Activated CD4-positive, alpha-beta memory T cell treated with anti-CD3 and anti-CD28 coated beads for 36 hours (primary cell): ENCODE measurements around the gene HKDC1. TPM values are rescaled to one million over a fixed set of nuclear protein-coding genes. Genes with fewer than 3 reads are reported as not detected.
"Not testable (repeated sequence)": the region's sequence is repeated elsewhere in the genome, so short reads cannot be mapped to it uniquely, and the experiment has no call there.

ENCODE experiments used
- CTCF ChIA-PET: fragments of 350-600 bp; sonication (Branson Sonifier 250); formaldehyde crosslinking; loops from one replicate; lab custom pipeline; 2021; ENCODE audit warnings: antibody characterized with exemption, inconsistent platforms; lab: Charles Lee
- POLR2A ChIA-PET: fragments of 350-600 bp; sonication (Branson Sonifier 250); formaldehyde crosslinking; loops from one replicate; lab custom pipeline; 2021; ENCODE audit warnings: antibody characterized with exemption; lab: Charles Lee
- DNase-seq: peaks from one replicate; pipeline ENCODE4 v3.0.0-alpha.2; 2020
- H3K27ac Mint-ChIP-seq: one replicate; pipeline ENCODE4 v1.8.0; 2021; ENCODE audit warnings: mixed read lengths
- H3K27me3 Mint-ChIP-seq: one replicate; pipeline ENCODE4 v1.8.0; 2021; ENCODE audit warnings: mixed read lengths
- H3K36me3 Mint-ChIP-seq: one replicate; pipeline ENCODE4 v1.8.0; 2021; ENCODE audit warnings: mixed read lengths
- H3K4me1 Mint-ChIP-seq: one replicate; pipeline ENCODE4 v1.8.0; 2021; ENCODE audit warnings: low read depth, mixed read lengths
- H3K4me3 Mint-ChIP-seq: one replicate; pipeline ENCODE4 v1.8.0; 2021; ENCODE audit warnings: mild to moderate bottlenecking, mixed read lengths
- H3K9me3 Mint-ChIP-seq: one replicate; pipeline ENCODE4 v1.8.0; 2021; ENCODE audit warnings: mixed read lengths
- intact Hi-C: fragments of 100-400 bp; cut with micrococcal nuclease; formaldehyde crosslinking; loops from one replicate; pipeline ENCODE4 v1.15.1; 2023
- total RNA-seq, 2 experiments: library from RNA; stranded (reverse); gene quantifications; one replicate each; pipeline ENCODE4 v1.2.3, GENCODE V29; 2021

HKDC1 gene
- total RNA-seq, 2 experiments from 2014 or later: 0.67 to 1.1 TPM

- no peak for DNase-seq
- no peaks in the 10 kb centered on the region for H3K27me3 Mint-ChIP-seq
- no peak overlapping the region for H3K27ac Mint-ChIP-seq
- H3K36me3 Mint-ChIP-seq: no peaks in the 10 kb centered on the region
- H3K4me3 Mint-ChIP-seq: no peak overlapping the region
- CTCF ChIA-PET: interaction anchor here (0.6 to 1.5 kb wide), 4 partner anchors 91 to 265 kb away, joined by 3 to 4 read pairs (median 3); no protein-coding TSS in a partner anchor
- H3K4me1 Mint-ChIP-seq: peaks cover 3% of the 10 kb centered on the region
- intact Hi-C loops: no loop called here
- H3K9me3 Mint-ChIP-seq: no peaks in the 10 kb centered on the region
- POLR2A ChIA-PET: no interaction called here
Observed at GRCh38 chr10:69242852-69243212, 22.7 kb downstream of the HKDC1 start.

- Mint-ChIP-seq H3K4me3 (no peak overlapping the region), H3K27me3 (no peaks in the 10 kb centered on the region), H3K27ac (no peak overlapping the region), H3K4me1 (peaks cover 3% of the 10 kb centered on the region), H3K36me3 (no peaks in the 10 kb centered on the region), H3K9me3 (no peaks in the 10 kb centered on the region)
- DNase-seq: no peak
- ChIA-PET POLR2A (no interaction called here), CTCF (no interaction called here)
- intact Hi-C loops: no loop called here
Observed at GRCh38 chr10:69243817-69244216, 23.7 kb downstream of the HKDC1 start.

GRCh38 chr10:69246036-69246435 is 25.9 kb downstream of the HKDC1 start:
- H3K4me1 Mint-ChIP-seq: no peaks in the 10 kb centered on the region
- POLR2A ChIA-PET: no interaction called here
- DNase-seq: no peak

GRCh38 chr10:69246581-69247312 is 26.6 kb downstream of the HKDC1 start:
- intact Hi-C loops: no loop called here
- Mint-ChIP-seq H3K36me3 (no peaks in the 10 kb centered on the region), H3K27me3 (no peaks in the 10 kb centered on the region), H3K9me3 (no peaks in the 10 kb centered on the region), H3K27ac (no peak overlapping the region), H3K4me3 (no peak overlapping the region), H3K4me1 (no peaks in the 10 kb centered on the region)
- no peak for DNase-seq
- CTCF ChIA-PET: interaction anchor here (1.2 to 1.5 kb wide), 2 partner anchors 146 to 162 kb away, joined by 3 to 5 read pairs; no protein-coding TSS in a partner anchor
- POLR2A ChIA-PET: no interaction called here

More at GRCh38 chr10:69246036-69246435, 25.9 kb downstream of the HKDC1 start:
- intact Hi-C loops: no loop called here
- H3K4me3 Mint-ChIP-seq: no peak overlapping the region
- H3K27me3 Mint-ChIP-seq: no peaks in the 10 kb centered on the region
- no peaks in the 10 kb centered on the region for H3K9me3 Mint-ChIP-seq
- H3K36me3 Mint-ChIP-seq: no peaks in the 10 kb centered on the region
- CTCF ChIA-PET: interaction anchor here (1.2 to 1.5 kb wide), 2 partner anchors 146 to 162 kb away, joined by 3 to 5 read pairs; no protein-coding TSS in a partner anchor
- no peak overlapping the region for H3K27ac Mint-ChIP-seq

GRCh38 chr10:69247313-69247710 is 27.2 kb downstream of the HKDC1 start:
- Mint-ChIP-seq H3K36me3 (no peaks in the 10 kb centered on the region), H3K9me3 (no peaks in the 10 kb centered on the region), H3K27me3 (no peaks in the 10 kb centered on the region), H3K4me1 (no peaks in the 10 kb centered on the region), H3K4me3 (no peak overlapping the region), H3K27ac (no peak overlapping the region)
- no peak for DNase-seq
- CTCF ChIA-PET: interaction anchor here (1.5 kb wide), 1 partner anchor 161 kb away, joined by 5 read pairs; no protein-coding TSS in a partner anchor
- POLR2A ChIA-PET: no interaction called here
- intact Hi-C loops: no loop called here

GRCh38 chr10:69248117-69248730 is 28.1 kb downstream of the HKDC1 start:
- H3K4me1 Mint-ChIP-seq: no peaks in the 10 kb centered on the region
- no peak overlapping the region for H3K4me3 Mint-ChIP-seq
- intact Hi-C loops: no loop called here
- H3K36me3 Mint-ChIP-seq: no peaks in the 10 kb centered on the region
- no peaks in the 10 kb centered on the region for H3K9me3 Mint-ChIP-seq
- no peaks in the 10 kb centered on the region for H3K27me3 Mint-ChIP-seq
- ChIA-PET POLR2A (no interaction called here), CTCF (no interaction called here)
- H3K27ac Mint-ChIP-seq: no peak overlapping the region
- no peak for DNase-seq

- H3K4me1 Mint-ChIP-seq: no peaks in the 10 kb centered on the region
- no peak for DNase-seq
- H3K9me3 Mint-ChIP-seq: no peaks in the 10 kb centered on the region
- CTCF ChIA-PET: no interaction called here
- H3K36me3 Mint-ChIP-seq: no peaks in the 10 kb centered on the region
- H3K27me3 Mint-ChIP-seq: no peaks in the 10 kb centered on the region
- intact Hi-C loops: no loop called here
- no peak overlapping the region for H3K4me3 Mint-ChIP-seq
- POLR2A ChIA-PET: no interaction called here
- H3K27ac Mint-ChIP-seq: no peak overlapping the region
Observed at GRCh38 chr10:69250041-69250440, 29.9 kb downstream of the HKDC1 start.

- POLR2A ChIA-PET, H3K4me3 Mint-ChIP-seq, H3K27me3 Mint-ChIP-seq, intact Hi-C loops, H3K27ac Mint-ChIP-seq, H3K4me1 Mint-ChIP-seq, H3K9me3 Mint-ChIP-seq, DNase-seq, CTCF ChIA-PET, H3K36me3 Mint-ChIP-seq: not testable (repeated sequence)
Observed at GRCh38 chr10:69251417-69251816, 31.3 kb downstream of the HKDC1 start.

- Mint-ChIP-seq H3K9me3 (no peaks in the 10 kb centered on the region), H3K36me3 (no peaks in the 10 kb centered on the region), H3K27me3 (no peaks in the 10 kb centered on the region), H3K4me1 (no peaks in the 10 kb centered on the region), H3K27ac (no peak overlapping the region), H3K4me3 (no peak overlapping the region)
- intact Hi-C loops: no loop called here
- POLR2A ChIA-PET: interaction anchor here (0.6 kb wide), 1 partner anchor 12 kb away, joined by 4 read pairs; no protein-coding TSS in a partner anchor
- CTCF ChIA-PET: interaction anchor here (1.2 kb wide), 1 partner anchor 140 kb away, joined by 4 read pairs; no protein-coding TSS in a partner anchor
- no peak for DNase-seq
Observed at GRCh38 chr10:69253171-69253570, 33.0 kb downstream of the HKDC1 start.

- ChIA-PET CTCF (no interaction called here), POLR2A (no interaction called here)
- intact Hi-C loops: no loop called here
- Mint-ChIP-seq H3K27me3 (no peaks in the 10 kb centered on the region), H3K4me3 (no peak overlapping the region), H3K27ac (no peak overlapping the region), H3K36me3 (no peaks in the 10 kb centered on the region), H3K4me1 (no peaks in the 10 kb centered on the region), H3K9me3 (no peaks in the 10 kb centered on the region)
- DNase-seq: no peak
Observed at GRCh38 chr10:69254877-69255276, 34.7 kb downstream of the HKDC1 start.

GRCh38 chr10:69259547-69260243 is 39.6 kb downstream of the HKDC1 start:
- no peak overlapping the region for H3K4me3 Mint-ChIP-seq
- intact Hi-C loops: no loop called here
- no peaks in the 10 kb centered on the region for H3K27me3 Mint-ChIP-seq
- POLR2A ChIA-PET: no interaction called here
- H3K9me3 Mint-ChIP-seq: no peaks in the 10 kb centered on the region
- H3K27ac Mint-ChIP-seq: no peak overlapping the region
- no peaks in the 10 kb centered on the region for H3K36me3 Mint-ChIP-seq
- H3K4me1 Mint-ChIP-seq: peaks cover 18% of the 10 kb centered on the region
- DNase-seq: no peak
- CTCF ChIA-PET: no interaction called here

- POLR2A ChIA-PET: no interaction called here
- intact Hi-C loops: no loop called here
- H3K4me3 Mint-ChIP-seq: no peak overlapping the region
- H3K36me3 Mint-ChIP-seq: no peaks in the 10 kb centered on the region
- CTCF ChIA-PET: no interaction called here
- no peaks in the 10 kb centered on the region for H3K9me3 Mint-ChIP-seq
- no peak overlapping the region for H3K27ac Mint-ChIP-seq
- peaks cover 18% of the 10 kb centered on the region for H3K4me1 Mint-ChIP-seq
- no peaks in the 10 kb centered on the region for H3K27me3 Mint-ChIP-seq
- DNase-seq: no peak
Observed at GRCh38 chr10:69261184-69261583, 41.1 kb downstream of the HKDC1 start.
